Stimulated activated CD4-positive, alpha-beta T cell treated with anti-CD3 and anti-CD28 coated beads, Interleukin-4, amount 100 ng/mL, for 48 hours (primary cell): Measurements from ENCODE around the gene ITGA11.

Experiments
- DNase-seq, 2 donors: peaks; one replicate each; pipeline ENCODE4 v3.0.0-alpha.2; 2020; ENCODE audit warnings: low read depth in 2 of 2

The ITGA11 gene

GRCh38 chr15:68445351-68445750, 13.4 kb upstream of the ITGA11 start:
- no peak for DNase-seq

DNA sequence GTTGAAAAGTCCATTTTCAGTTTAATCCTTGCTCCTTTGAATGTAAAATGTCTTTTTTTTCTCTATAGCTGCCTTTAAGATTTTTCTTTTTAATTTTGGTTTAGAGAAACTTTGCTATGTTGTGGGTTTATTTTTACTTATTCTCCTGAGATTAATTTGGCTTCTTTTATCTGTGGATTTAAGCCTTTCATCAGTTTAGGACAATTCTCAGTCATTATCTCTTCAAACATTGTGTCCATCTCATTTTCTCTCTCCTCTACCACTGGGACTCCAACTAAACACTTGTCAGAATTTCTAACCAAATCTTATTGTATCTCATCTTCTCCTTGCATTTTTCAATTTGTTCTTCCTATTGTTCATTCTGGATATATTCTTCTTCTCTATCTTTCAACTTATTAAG, 12.4 kb upstream of the ITGA11 start:
- DNase-seq, result no peak

- DNase-seq, result no peak
Measured at GRCh38 chr15:68442903-68443302, 10.9 kb upstream of the ITGA11 start.

- no peak for DNase-seq
Measured at GRCh38 chr15:68442041-68442440, 10.1 kb upstream of the ITGA11 start.

GRCh38 chr15:68441045-68441743, 9.2 kb upstream of the ITGA11 start:
- DNase-seq, result no peak

- DNase-seq, result no peak
Measured at GRCh38 chr15:68440136-68440535, 8.2 kb upstream of the ITGA11 start.

DNA sequence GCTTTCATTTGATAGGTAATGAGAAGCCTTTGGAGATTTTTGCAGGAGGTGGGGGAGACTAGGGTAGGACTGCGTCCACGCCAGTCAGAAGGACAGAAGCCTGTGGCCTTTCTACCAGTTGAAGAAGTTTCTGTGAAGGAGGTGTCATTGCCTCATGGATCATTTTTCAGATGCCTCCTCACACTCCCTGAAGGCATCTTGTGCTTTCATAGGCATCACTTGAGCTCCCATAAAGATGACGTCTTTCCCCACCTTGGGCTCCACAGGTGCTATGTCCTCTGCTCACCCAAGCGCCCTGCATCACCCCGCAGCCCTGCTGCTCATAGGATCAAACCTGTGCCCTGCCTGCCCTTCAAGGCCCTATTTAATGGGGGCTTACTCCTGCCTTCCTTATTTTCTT, 7.5 kb upstream of the ITGA11 start:
- DNase-seq, result no peak

DNA sequence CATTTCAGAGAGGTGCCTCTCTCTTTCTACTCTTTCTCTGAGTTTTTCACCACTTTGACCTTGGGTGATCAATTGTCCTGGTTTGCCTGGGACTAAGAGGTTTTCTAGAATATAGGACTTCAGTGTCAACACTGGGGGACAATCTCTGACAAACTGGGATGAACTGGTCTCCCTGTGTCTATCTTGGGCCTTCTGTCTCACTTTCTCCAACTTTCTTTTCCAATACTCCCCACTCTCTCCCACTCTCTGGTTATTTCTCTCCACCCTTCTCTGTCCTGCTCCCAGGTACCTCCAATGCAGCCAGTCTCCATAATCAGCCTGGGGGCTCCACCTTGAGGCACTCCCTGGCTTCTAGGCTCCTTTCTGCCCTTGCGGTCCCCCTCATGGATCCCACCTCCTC, 4.7 kb upstream of the ITGA11 start:
- DNase-seq, result no peak

GRCh38 chr15:68435966-68436365, 4.0 kb upstream of the ITGA11 start:
- DNase-seq, result no peak

GRCh38 chr15:68434021-68434420, 2.1 kb upstream of the ITGA11 start:
- no peak for DNase-seq

GRCh38 chr15:68433551-68433950, 1.6 kb upstream of the ITGA11 start:
- DNase-seq, result no peak

GRCh38 chr15:68432441-68433064, 590 bp upstream of the ITGA11 start:
- no peak for DNase-seq

- DNase-seq, result no peak
Measured at GRCh38 chr15:68431037-68431791, 749 bp downstream of the ITGA11 start.

DNA sequence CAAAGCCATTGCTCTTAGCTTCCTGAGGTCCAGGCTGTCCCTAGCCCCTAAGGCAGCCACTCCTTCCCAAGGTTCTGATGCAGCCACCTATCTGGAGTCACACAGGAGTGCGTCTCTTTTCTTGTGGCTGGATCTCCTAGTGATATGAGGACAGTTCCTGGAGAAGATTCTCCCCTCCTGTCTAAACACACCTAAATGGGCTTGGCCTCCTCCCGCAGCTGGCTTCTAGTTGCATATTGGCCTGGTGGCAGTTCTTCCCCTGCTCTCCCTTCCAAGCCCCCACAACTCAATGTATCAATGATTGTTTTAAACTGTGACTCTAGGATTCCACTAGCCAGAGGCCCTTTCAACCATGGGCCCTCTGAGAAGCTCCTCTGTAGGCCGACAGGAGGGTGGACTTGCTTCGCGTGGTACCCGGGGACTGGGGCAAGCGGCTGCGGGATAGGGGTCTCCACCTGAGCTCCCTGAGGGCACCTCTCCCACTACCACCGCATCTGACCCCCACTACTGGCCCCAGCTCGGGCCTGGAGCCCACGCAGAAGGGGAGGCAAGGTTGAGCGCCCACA, 1.4 kb downstream of the ITGA11 start:
- no peak for DNase-seq

DNA sequence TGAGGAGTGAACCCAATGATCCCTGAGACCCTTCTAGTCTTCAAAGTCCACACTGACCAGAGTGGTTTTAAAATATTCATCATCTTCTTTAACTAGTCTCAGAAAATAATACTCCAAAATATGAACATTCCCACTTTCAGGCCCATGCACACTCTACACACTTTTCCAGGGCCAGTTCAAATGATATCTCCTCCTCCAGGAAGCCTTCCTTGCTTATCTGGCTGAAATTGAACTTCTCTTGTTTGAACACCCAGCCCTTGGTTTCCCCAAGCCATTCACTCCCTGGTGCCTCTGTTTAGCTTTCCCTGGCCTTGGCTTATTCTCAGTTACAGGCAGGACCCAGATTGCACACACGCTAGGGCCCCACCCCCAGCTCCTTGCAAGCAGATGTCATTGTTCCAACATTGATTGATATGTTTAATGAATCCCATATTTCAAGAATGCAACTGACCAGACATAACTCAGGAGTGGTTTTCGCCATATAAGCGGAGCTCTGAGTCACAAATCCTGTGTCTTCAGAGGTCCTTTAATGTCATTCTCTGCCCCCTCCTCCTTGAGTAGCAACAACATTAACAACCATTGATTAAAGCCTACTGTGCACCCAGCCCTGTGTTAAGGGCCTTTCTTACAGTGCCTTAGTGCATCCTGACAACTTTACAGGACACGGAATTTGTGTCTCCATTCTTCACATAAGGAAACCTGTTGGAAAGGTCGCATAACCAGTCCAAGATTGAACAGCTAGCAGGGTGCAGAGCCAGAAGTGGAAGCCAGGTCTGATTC, 2.1 kb downstream of the ITGA11 start:
- no peak for DNase-seq

GRCh38 chr15:68428431-68428940, 3.5 kb downstream of the ITGA11 start:
- no peak for DNase-seq

DNA sequence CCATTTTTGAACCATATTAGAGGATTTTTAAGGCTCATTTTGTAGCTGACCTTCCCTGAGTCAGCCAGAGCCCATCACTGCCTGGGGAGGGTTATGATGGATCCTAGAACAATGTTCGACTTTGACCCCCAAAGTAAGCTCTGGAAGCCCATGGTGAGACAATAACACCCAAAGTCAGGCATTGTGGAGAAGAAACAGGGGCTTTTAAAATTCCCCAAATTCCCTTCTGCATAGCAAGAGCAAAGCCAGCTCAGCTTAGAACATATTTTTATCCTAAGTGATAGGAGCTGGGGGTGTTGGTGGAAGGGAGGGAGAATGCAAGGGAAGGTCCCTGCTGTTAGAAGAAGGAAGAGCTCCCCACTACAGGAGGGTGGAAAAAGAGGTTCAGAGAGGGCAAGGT, 4.0 kb downstream of the ITGA11 start:
- no peak for DNase-seq

- no peak for DNase-seq
Measured at GRCh38 chr15:68427366-68427765, 4.6 kb downstream of the ITGA11 start.

DNA sequence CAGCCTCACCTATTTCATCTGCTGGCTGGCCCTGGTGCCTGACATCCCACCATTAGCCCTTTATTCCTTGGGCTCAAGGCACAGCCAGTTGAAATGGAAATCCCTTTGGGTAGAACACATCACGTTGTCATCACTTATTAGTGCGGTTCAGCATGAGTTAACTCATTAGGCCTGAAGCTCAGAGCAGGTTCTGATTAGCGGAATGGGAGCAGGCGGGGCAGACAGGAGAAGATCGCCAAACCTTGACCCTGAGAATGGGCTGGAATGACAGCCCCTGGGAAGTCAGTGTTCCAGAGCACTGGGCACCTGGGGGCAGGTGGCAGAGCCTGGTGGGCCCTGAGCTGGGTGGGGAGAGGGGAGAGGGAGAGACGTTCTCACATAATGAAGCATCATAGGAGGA, 5.8 kb downstream of the ITGA11 start:
- no peak for DNase-seq

GRCh38 chr15:68425428-68426060, 6.4 kb downstream of the ITGA11 start:
- no peak for DNase-seq

- no peak for DNase-seq
Measured at GRCh38 chr15:68424754-68425390, 7.1 kb downstream of the ITGA11 start.
